Liver (tissue), 9 donors: ENCODE results near the gene COL6A3. TPM values are rescaled to one million over a fixed set of nuclear protein-coding genes. Genes with fewer than 3 reads are reported as not detected.

Source experiments
- DNase-seq: peaks from one replicate; pipeline ENCODE4 v3.0.0-alpha.2; 2017; ENCODE audit warnings: low spot score
- H3K27ac ChIP-seq, 2 donors: one replicate each; pipeline ENCODE4 v1.7.0; 2013; ENCODE audit warnings: inconsistent platforms in 2 of 2, low read length in 2 of 2, control low read depth in 1 of 2, low read depth in 1 of 2, mild to moderate bottlenecking in 1 of 2
- H3K27me3 ChIP-seq, 4 donors: one replicate each; pipeline versions ENCODE4 v1.6.1 to v1.7.0; 2013; ENCODE audit warnings: low read length in 3 of 4, inconsistent platforms in 1 of 4, mild to moderate bottlenecking in 1 of 4, moderate library complexity in 1 of 4; ENCODE audit not compliant: control insufficient read depth in 4 of 4, insufficient read depth in 4 of 4
- H3K36me3 ChIP-seq, 4 donors: one replicate each; pipeline versions ENCODE4 v1.6.1 to v1.7.0; 2013; ENCODE audit warnings: low read length in 3 of 4, mild to moderate bottlenecking in 3 of 4, low read depth in 1 of 4, moderate library complexity in 1 of 4; ENCODE audit not compliant: control insufficient read depth in 4 of 4, insufficient read depth in 3 of 4
- H3K4me1 ChIP-seq, 4 donors: one replicate each; pipeline versions ENCODE4 v1.6.1 to v1.7.0; 2013; ENCODE audit warnings: low read length in 3 of 4, mild to moderate bottlenecking in 3 of 4, moderate library complexity in 1 of 4; ENCODE audit not compliant: control insufficient read depth in 4 of 4, insufficient read depth in 4 of 4
- H3K4me3 ChIP-seq, 3 donors: one replicate each; pipeline versions ENCODE4 v1.6.1 to v1.7.0; 2013; ENCODE audit warnings: low read length in 3 of 3, control low read depth in 1 of 3, low read depth in 1 of 3, mild to moderate bottlenecking in 1 of 3
- H3K9ac ChIP-seq, 2 donors: one replicate each; pipeline ENCODE4 v1.7.0; 2013; ENCODE audit warnings: low read length in 2 of 2, mild to moderate bottlenecking in 2 of 2, moderate library complexity in 2 of 2, control low read depth in 1 of 2, low read depth in 1 of 2
- H3K9me3 ChIP-seq, 4 donors: one replicate each; pipeline versions ENCODE4 v1.6.1 to v1.7.0; 2013; ENCODE audit warnings: low read length in 3 of 4; ENCODE audit not compliant: control insufficient read depth in 4 of 4
- FOXA2 ChIP-seq: IDR thresholded peaks from 2 replicates; pipeline ENCODE4 v1.6.1; 2016; ENCODE audit warnings: antibody characterized with exemption
- GABPA ChIP-seq, 2 donors: IDR thresholded peaks in 1 of 2; conservative IDR thresholded peaks in 1 of 2; 2 replicates each; pipeline ENCODE4 v1.6.1; 2016; ENCODE audit warnings: antibody characterized with exemption in 2 of 2, mild to moderate bottlenecking in 1 of 2, moderate library complexity in 1 of 2
- HNF4A ChIP-seq, 2 donors: conservative IDR thresholded peaks; 2 replicates each; pipeline ENCODE4 v1.6.1; 2016; ENCODE audit warnings: antibody characterized with exemption in 2 of 2, mild to moderate bottlenecking in 2 of 2
- HNF4G ChIP-seq: IDR thresholded peaks from 2 replicates; pipeline ENCODE4 v1.6.1; 2016; ENCODE audit warnings: antibody characterized with exemption
- JUND ChIP-seq, 2 donors: IDR thresholded peaks; 2 replicates each; pipeline ENCODE4 v1.6.1; 2016; ENCODE audit warnings: antibody characterized with exemption in 2 of 2
- NR2F2 ChIP-seq: IDR thresholded peaks from 2 replicates; pipeline ENCODE4 v1.6.1; 2016; ENCODE audit warnings: antibody characterized with exemption
- RAD21 ChIP-seq, 2 donors: IDR thresholded peaks; 2 replicates each; pipeline ENCODE4 v1.6.1; 2016; ENCODE audit warnings: antibody characterized with exemption in 2 of 2, mild to moderate bottlenecking in 2 of 2
- RXRA ChIP-seq, 2 donors: IDR thresholded peaks; 2 replicates each; pipeline ENCODE4 v1.6.1; 2017 to 2018; ENCODE audit warnings: antibody characterized with exemption in 2 of 2, mild to moderate bottlenecking in 1 of 2
- WGBS: extraction: QIAGEN DNeasy Blood & Tissue Kit; methylation state at CpG from one replicate; pipeline ENCODE4 v1.1.7; 2013; 5-methylcytosine and 5-hydroxymethylcytosine counted together
- polyA plus RNA-seq, 2 donors: library from polyadenylated mRNA; stranded (reverse) in 1 of 2; unstranded in 1 of 2; fragments of 200-250 nt in 1 of 2; fragments of >200 nt in 1 of 2; fragmentation: Nextera tagmentation in 1 of 2; extraction: Ambion mirVana in 1 of 2; gene quantifications; one replicate each; pipeline versions ENCODE4 v1.2.1 to v1.2.3, GENCODE V29; 2013 to 2015
- total RNA-seq, 2 donors: library from RNA; depleted of rRNA; stranded (reverse); fragments of >200 nt; gene quantifications; one replicate each; pipeline ENCODE4 v1.2.3, GENCODE V29; 2014
- TF ChIP-seq, protein P1 (sequence below): IDR thresholded peaks from 2 replicates; pipeline ENCODE4 v1.6.1; 2016; ENCODE audit warnings: antibody characterized with exemption
- TF ChIP-seq, protein P2 (sequence below): IDR thresholded peaks from 2 replicates; pipeline ENCODE4 v1.6.1; 2016; ENCODE audit warnings: antibody characterized with exemption, mild to moderate bottlenecking
- TF ChIP-seq, protein P3 (sequence below): IDR thresholded peaks from 2 replicates; pipeline ENCODE4 v1.6.1; 2016; ENCODE audit warnings: antibody characterized with exemption
- TF ChIP-seq, protein P4 (sequence below): IDR thresholded peaks from 2 replicates; pipeline ENCODE4 v1.6.1; 2016; ENCODE audit warnings: antibody characterized with exemption
- TF ChIP-seq, protein P5 (sequence below): fragments of 150-350 bp; IDR thresholded peaks from 2 replicates; pipeline ENCODE4 v1.5.1; 2017; ENCODE audit warnings: improper control_type of control experiment, low read depth, low read length; ENCODE audit not compliant: missing input control
- donor health status: healthy.
- donor health status: healthy.
- donor health status: healthy.
- donor health status: healthy.
- donor health status: healthy.

Gene COL6A3
- total and polyA plus RNA-seq, 4 donors = 1.7 to 28.7 (median 17.5) TPM

DNA sequence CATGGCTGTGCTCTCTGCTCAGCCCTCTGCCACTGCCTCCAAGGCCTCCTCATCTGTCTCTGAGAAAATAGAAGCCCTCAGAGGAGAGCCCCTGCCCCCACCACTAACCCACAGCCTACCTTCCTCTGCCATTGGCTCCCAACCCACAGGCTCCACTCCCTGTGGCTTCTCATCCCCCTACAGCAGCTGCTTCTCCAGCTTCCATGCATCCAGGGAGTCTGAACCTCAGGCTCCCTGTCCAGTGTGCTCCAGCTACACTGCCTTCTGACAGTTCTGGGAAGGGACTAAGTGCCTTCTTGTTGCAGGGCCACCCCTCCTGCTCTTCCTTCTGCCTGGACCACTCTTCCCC lies 29.3 kb downstream of the COL6A3 start:
- TF ChIP-seq HNF4A (conservative IDR thresholded peaks at IDR 0.05) = no peak
- TF ChIP-seq, protein P1, sequence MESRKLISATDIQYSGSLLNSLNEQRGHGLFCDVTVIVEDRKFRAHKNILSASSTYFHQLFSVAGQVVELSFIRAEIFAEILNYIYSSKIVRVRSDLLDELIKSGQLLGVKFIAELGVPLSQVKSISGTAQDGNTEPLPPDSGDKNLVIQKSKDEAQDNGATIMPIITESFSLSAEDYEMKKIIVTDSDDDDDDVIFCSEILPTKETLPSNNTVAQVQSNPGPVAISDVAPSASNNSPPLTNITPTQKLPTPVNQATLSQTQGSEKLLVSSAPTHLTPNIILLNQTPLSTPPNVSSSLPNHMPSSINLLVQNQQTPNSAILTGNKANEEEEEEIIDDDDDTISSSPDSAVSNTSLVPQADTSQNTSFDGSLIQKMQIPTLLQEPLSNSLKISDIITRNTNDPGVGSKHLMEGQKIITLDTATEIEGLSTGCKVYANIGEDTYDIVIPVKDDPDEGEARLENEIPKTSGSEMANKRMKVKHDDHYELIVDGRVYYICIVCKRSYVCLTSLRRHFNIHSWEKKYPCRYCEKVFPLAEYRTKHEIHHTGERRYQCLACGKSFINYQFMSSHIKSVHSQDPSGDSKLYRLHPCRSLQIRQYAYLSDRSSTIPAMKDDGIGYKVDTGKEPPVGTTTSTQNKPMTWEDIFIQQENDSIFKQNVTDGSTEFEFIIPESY = no peak
- TF ChIP-seq NR2F2 = no peak
- no peak for TF ChIP-seq FOXA2
- TF ChIP-seq, protein P2, sequence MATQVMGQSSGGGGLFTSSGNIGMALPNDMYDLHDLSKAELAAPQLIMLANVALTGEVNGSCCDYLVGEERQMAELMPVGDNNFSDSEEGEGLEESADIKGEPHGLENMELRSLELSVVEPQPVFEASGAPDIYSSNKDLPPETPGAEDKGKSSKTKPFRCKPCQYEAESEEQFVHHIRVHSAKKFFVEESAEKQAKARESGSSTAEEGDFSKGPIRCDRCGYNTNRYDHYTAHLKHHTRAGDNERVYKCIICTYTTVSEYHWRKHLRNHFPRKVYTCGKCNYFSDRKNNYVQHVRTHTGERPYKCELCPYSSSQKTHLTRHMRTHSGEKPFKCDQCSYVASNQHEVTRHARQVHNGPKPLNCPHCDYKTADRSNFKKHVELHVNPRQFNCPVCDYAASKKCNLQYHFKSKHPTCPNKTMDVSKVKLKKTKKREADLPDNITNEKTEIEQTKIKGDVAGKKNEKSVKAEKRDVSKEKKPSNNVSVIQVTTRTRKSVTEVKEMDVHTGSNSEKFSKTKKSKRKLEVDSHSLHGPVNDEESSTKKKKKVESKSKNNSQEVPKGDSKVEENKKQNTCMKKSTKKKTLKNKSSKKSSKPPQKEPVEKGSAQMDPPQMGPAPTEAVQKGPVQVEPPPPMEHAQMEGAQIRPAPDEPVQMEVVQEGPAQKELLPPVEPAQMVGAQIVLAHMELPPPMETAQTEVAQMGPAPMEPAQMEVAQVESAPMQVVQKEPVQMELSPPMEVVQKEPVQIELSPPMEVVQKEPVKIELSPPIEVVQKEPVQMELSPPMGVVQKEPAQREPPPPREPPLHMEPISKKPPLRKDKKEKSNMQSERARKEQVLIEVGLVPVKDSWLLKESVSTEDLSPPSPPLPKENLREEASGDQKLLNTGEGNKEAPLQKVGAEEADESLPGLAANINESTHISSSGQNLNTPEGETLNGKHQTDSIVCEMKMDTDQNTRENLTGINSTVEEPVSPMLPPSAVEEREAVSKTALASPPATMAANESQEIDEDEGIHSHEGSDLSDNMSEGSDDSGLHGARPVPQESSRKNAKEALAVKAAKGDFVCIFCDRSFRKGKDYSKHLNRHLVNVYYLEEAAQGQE = no peak
- no peak for TF ChIP-seq RXRA (IDR thresholded peaks at IDR 0.05)
- no peaks in the 10 kb centered on the region for H3K4me1 ChIP-seq
- no peaks in the 10 kb centered on the region for H3K27me3 ChIP-seq
- H3K4me3 ChIP-seq = no peak overlapping the region
- H3K27ac ChIP-seq = no peak overlapping the region
- no peak overlapping the region for H3K9ac ChIP-seq
- peaks cover 0 to 1% (median 0%) of the 10 kb centered on the region in 4 donors for H3K36me3 ChIP-seq
- H3K9me3 ChIP-seq = no peaks in the 10 kb centered on the region
- DNase-seq = no peak

DNA sequence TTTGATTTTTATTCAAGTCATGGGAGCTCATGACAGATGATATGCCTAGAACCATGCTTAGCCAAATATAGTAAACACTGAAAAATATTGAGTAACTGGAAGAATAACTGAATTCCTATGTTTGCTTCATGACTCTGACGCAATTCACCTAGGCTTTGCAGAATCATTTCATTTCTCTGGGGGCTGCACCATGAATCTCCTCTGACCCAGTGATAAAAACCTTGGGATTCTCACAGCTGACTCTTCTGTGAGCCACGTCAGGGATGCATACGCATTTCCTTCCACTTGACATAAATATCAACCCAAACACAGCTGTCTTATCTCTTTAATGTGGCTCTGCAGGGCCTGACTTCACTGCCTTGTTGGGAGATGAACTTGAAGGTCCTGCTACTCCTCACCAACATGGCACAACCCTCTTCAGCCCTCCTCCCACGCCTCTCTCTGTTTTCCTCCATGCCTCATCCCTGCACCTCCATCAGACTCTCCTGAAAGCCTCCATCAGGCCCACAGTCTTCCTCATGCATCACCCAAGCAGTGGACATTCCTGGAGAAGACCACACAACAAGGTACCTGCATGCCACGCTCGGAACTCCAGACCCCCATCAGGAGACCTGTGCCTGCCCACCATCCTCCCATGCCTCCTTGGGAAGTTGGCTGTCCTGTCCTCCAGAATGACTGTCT lies 29.8 kb downstream of the COL6A3 start:
- 77% methylated on average over 6 of the region's 6 CpGs for WGBS
- no peaks in the 10 kb centered on the region for H3K9me3 ChIP-seq
- H3K4me3 ChIP-seq = no peak overlapping the region
- TF ChIP-seq NR2F2 (no peak), HNF4G (no peak), RAD21 (IDR thresholded peaks at IDR 0.05) (no peak), JUND (IDR thresholded peaks at IDR 0.05) (no peak), GABPA (IDR thresholded peaks at IDR 0.05 in 1 of 2, conservative IDR thresholded peaks at IDR 0.05 in 1 of 2) (no peak)
- TF ChIP-seq, protein P1 = no peak
- TF ChIP-seq, protein P3, sequence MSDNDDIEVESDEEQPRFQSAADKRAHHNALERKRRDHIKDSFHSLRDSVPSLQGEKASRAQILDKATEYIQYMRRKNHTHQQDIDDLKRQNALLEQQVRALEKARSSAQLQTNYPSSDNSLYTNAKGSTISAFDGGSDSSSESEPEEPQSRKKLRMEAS = no peak
- TF ChIP-seq, protein P4, sequence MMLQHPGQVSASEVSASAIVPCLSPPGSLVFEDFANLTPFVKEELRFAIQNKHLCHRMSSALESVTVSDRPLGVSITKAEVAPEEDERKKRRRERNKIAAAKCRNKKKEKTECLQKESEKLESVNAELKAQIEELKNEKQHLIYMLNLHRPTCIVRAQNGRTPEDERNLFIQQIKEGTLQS = no peak
- TF ChIP-seq, protein P5, sequence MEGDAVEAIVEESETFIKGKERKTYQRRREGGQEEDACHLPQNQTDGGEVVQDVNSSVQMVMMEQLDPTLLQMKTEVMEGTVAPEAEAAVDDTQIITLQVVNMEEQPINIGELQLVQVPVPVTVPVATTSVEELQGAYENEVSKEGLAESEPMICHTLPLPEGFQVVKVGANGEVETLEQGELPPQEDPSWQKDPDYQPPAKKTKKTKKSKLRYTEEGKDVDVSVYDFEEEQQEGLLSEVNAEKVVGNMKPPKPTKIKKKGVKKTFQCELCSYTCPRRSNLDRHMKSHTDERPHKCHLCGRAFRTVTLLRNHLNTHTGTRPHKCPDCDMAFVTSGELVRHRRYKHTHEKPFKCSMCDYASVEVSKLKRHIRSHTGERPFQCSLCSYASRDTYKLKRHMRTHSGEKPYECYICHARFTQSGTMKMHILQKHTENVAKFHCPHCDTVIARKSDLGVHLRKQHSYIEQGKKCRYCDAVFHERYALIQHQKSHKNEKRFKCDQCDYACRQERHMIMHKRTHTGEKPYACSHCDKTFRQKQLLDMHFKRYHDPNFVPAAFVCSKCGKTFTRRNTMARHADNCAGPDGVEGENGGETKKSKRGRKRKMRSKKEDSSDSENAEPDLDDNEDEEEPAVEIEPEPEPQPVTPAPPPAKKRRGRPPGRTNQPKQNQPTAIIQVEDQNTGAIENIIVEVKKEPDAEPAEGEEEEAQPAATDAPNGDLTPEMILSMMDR = no peak
- peaks cover 0 to 1% (median 0%) of the 10 kb centered on the region in 4 donors for H3K36me3 ChIP-seq
- no peak for DNase-seq
- no peaks in the 10 kb centered on the region for H3K27me3 ChIP-seq
- H3K27ac ChIP-seq = no peak overlapping the region
- no peaks in the 10 kb centered on the region for H3K4me1 ChIP-seq
- no peak overlapping the region for H3K9ac ChIP-seq
